GM12878 (cell line): ENCODE measurements around the gene APC2. TPM values are rescaled to one million over a fixed set of nuclear protein-coding genes. Genes with fewer than 3 reads are reported as not detected.

Experiments
- CHD1 ChIP-seq: IDR thresholded peaks from 2 replicates; pipeline ENCODE4 v1.6.1; 2012; ENCODE audit warnings: low read depth, low read length, improper control_type of control experiment
- GATAD2B ChIP-seq: fragments of 450-650 bp; conservative IDR thresholded peaks from 2 replicates; pipeline ENCODE4 v1.6.1; 2017; ENCODE audit warnings: low read depth, mild to moderate bottlenecking, moderate library complexity
- HDGF ChIP-seq: fragments of 450-650 bp; IDR thresholded peaks from 2 replicates; pipeline ENCODE4 v1.6.1; 2016; ENCODE audit warnings: antibody characterized with exemption
- IKZF1 ChIP-seq: fragments of 450-650 bp; conservative IDR thresholded peaks from 2 replicates; pipeline ENCODE4 v1.6.1; 2017; ENCODE audit warnings: antibody characterized with exemption, mild to moderate bottlenecking
- IKZF2 ChIP-seq, 2 experiments: fragments of 450-650 bp; IDR thresholded peaks; 2 replicates each; pipeline ENCODE4 v1.6.1; 2017; ENCODE audit warnings: mild to moderate bottlenecking in 2 of 2, moderate library complexity in 2 of 2
- KAT2A ChIP-seq: conservative IDR thresholded peaks from 2 replicates; pipeline ENCODE4 v1.6.1; 2011; ENCODE audit warnings: low read depth, low read length; ENCODE audit not compliant: control insufficient read depth
- KLF5 ChIP-seq: fragments of 450-650 bp; IDR thresholded peaks from 2 replicates; pipeline ENCODE4 v1.6.1; 2014; ENCODE audit warnings: mild to moderate bottlenecking; ENCODE audit not compliant: partially characterized antibody
- LARP7 ChIP-seq: fragments of 450-650 bp; IDR thresholded peaks from 2 replicates; pipeline ENCODE4 v1.6.1; 2017; ENCODE audit warnings: mild to moderate bottlenecking
- NBN ChIP-seq: fragments of 450-650 bp; IDR thresholded peaks from 2 replicates; pipeline ENCODE4 v1.6.1; 2016
- PML ChIP-seq: IDR thresholded peaks from 2 replicates; pipeline ENCODE4 v1.6.1; 2012; ENCODE audit warnings: low read length, inconsistent platforms
- SMARCA5 ChIP-seq: fragments of 450-650 bp; IDR thresholded peaks from 2 replicates; pipeline ENCODE4 v1.6.1; 2017; ENCODE audit warnings: mild to moderate bottlenecking
- SP1 ChIP-seq: IDR thresholded peaks from one replicate; pipeline ENCODE4 v1.6.1; 2011; ENCODE audit warnings: low read depth, low read length
- SRF ChIP-seq, 2 experiments: IDR thresholded peaks; 2 replicates each; pipeline ENCODE4 v1.6.1; 2011; ENCODE audit warnings: low read depth in 2 of 2, low read length in 2 of 2, mild to moderate bottlenecking in 1 of 2, moderate library complexity in 1 of 2
- ZBTB4 ChIP-seq: fragments of 450-650 bp; formaldehyde crosslinking; IDR thresholded peaks from 2 replicates; pipeline ENCODE4 v1.4.0; 2022; ENCODE audit warnings: mild to moderate bottlenecking, moderate library complexity
- polyA plus RNA-seq, 11 experiments: library from polyadenylated mRNA; depleted of rRNA in 4 of 11; unstranded in 6 of 11; stranded (reverse) in 5 of 11; fragments of >200 nt; fragmentation: Nextera tagmentation in 4 of 11; fragmentation: Illumina TruSeq in 1 of 11; extraction: Ambion mirVana in 4 of 11; extraction: Trizol in 1 of 11; gene quantifications; 1 replicate in 1 of 11; 2 replicates in 10 of 11; pipeline versions ENCODE4 v1.2.1 to v1.2.3, GENCODE V29; 2011 to 2016; ENCODE audit warnings: inconsistent platforms in 2 of 11, missing spikeins in 2 of 11, low read depth in 1 of 11
- total RNA-seq, 4 experiments: library from RNA; depleted of rRNA in 3 of 4; stranded (reverse); fragments of >200 nt in 3 of 4; fragmentation: Illumina TruSeq in 1 of 4; extraction: Trizol in 1 of 4; gene quantifications; 2 replicates each; pipeline versions ENCODE4 v1.2.1 to v1.2.3, GENCODE V29; 2013 to 2021
- TF ChIP-seq, protein P1 (sequence below): fragments of 450-650 bp; IDR thresholded peaks from 2 replicates; pipeline ENCODE4 v1.6.1; 2017; ENCODE audit warnings: low read depth, mild to moderate bottlenecking, moderate library complexity
- TF ChIP-seq, protein P2 (sequence below): fragments of 450-650 bp; conservative IDR thresholded peaks from 2 replicates; pipeline ENCODE4 v1.6.1; 2017; ENCODE audit warnings: mild to moderate bottlenecking, moderate library complexity

Gene APC2
- total and polyA plus RNA-seq, 10 of the 15 experiments (the other 5 are each of a cell fraction or from before 2014, with no cell fraction given): under 0.01 to 0.73 (median 0.04) TPM; not detected in 5

DNA sequence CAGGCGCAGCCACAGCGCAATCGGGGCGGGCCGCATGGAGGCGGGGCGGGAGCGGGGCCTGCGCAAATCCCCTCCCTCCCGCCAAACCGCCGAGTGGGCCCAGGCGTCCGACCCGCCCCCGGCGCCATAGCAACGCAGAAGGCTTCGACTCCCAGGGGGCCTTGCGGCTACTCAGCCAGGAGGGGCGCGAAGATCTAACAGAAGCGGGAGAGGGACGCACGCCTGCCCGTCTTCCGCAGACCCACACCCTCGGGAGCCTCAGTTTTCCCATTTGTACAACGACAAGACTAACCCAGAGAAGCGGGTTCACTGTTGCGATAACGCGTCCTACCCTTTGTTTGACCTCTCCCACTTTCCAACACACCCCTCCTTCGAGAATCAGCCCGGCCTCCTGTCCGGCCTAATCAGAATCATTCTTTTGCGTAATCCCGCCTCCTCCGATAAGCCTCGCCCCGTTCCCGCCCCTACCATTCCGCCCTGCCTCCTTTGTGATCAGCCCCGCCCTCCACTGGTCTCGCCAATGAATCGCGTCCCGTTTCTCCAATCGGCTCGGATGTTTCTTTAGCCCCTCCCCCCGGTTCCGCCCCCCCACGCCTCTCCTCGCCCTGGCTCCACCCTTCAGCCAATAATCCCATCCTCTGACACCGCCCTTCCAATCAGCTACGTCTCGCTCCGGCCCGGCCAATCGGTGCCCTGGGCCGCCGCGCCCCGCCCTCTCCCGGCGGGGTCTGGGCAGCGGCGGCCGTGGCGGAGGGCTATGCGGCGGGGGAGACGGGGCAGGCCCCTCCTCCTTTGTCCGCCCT is 40.6 kb downstream of the APC2 start, which contains the start of gene PCSK4 (continued):
- TF ChIP-seq ZBTB4 (CRISPR knock-in tag): no peak
- no peak for TF ChIP-seq PML
- peak; percentile 90 for TF ChIP-seq CHD1
- TF ChIP-seq KLF5: peak; percentile 97
- peak; percentile 53; the same call in 1 of the 2 replicates for TF ChIP-seq GATAD2B
- TF ChIP-seq IKZF2 (IDR thresholded peaks at IDR 0.05): no peak
- TF ChIP-seq LARP7: peak; percentile 45; the same call in 1 of the 2 replicates
- TF ChIP-seq, protein P1, sequence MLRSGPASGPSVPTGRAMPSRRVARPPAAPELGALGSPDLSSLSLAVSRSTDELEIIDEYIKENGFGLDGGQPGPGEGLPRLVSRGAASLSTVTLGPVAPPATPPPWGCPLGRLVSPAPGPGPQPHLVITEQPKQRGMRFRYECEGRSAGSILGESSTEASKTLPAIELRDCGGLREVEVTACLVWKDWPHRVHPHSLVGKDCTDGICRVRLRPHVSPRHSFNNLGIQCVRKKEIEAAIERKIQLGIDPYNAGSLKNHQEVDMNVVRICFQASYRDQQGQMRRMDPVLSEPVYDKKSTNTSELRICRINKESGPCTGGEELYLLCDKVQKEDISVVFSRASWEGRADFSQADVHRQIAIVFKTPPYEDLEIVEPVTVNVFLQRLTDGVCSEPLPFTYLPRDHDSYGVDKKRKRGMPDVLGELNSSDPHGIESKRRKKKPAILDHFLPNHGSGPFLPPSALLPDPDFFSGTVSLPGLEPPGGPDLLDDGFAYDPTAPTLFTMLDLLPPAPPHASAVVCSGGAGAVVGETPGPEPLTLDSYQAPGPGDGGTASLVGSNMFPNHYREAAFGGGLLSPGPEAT: peak; percentile 61
- no peak; the same call in 1 of the 2 replicates for TF ChIP-seq IKZF1
- TF ChIP-seq KAT2A: no peak
- TF ChIP-seq, protein P2, sequence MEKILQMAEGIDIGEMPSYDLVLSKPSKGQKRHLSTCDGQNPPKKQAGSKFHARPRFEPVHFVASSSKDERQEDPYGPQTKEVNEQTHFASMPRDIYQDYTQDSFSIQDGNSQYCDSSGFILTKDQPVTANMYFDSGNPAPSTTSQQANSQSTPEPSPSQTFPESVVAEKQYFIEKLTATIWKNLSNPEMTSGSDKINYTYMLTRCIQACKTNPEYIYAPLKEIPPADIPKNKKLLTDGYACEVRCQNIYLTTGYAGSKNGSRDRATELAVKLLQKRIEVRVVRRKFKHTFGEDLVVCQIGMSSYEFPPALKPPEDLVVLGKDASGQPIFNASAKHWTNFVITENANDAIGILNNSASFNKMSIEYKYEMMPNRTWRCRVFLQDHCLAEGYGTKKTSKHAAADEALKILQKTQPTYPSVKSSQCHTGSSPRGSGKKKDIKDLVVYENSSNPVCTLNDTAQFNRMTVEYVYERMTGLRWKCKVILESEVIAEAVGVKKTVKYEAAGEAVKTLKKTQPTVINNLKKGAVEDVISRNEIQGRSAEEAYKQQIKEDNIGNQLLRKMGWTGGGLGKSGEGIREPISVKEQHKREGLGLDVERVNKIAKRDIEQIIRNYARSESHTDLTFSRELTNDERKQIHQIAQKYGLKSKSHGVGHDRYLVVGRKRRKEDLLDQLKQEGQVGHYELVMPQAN: peak; percentile 98
- TF ChIP-seq NBN: peak; percentile 93
- peak; percentile 99 for TF ChIP-seq HDGF
- peak; percentile 85 for TF ChIP-seq SP1
- peak; percentile 67 for TF ChIP-seq SMARCA5
- no peak for TF ChIP-seq SRF (IDR thresholded peaks at IDR 0.05; ENCODE audit: low read depth in 2 of 2, low read length in 2 of 2)
- TF ChIP-seq, all 136 proteins: peak for 40
